ENCODE data around the gene UCK2.

Gene UCK2

DNA sequence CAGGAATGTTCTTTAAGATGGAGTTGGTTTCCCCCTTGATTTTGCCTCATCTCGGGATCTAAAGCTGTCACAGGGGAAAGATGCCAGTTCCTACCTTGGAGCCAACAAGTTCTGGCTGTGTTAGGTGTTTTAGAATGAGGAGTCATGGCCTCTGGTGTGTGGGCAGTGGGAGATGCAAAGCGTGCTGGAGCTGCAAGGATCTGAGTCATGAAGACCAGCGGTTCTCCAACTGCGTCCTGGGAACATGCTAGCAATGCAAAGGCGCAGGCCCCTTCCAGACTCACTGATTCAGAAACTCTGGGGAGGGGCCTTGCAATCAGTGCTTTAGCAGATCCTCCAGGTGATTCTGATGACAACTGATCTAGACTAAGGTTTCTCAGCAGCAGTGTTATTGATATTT is 109.1 kb downstream of the UCK2 start:
- H3K4me2 ChIP-seq (ENCODE audit: low read length) = no peak overlapping the region
- no peak overlapping the region for H3K4me3 ChIP-seq (ENCODE audit: low read depth, low read length, poor library complexity, severe bottlenecking)
- H3F3A ChIP-seq (ENCODE audit: insufficient read depth, low read length) = no peaks in the 10 kb centered on the region
- no peaks in the 10 kb centered on the region for H3K9me2 ChIP-seq (ENCODE audit: low read depth, low read length)
- no peaks in the 10 kb centered on the region for H4K20me1 ChIP-seq (ENCODE audit: insufficient read depth, low read length)
- H3K79me2 ChIP-seq (ENCODE audit: insufficient read depth, low read length) = no peaks in the 10 kb centered on the region
- no peak overlapping the region for H3K9ac ChIP-seq (ENCODE audit: low read length)
- H3K27ac ChIP-seq (ENCODE audit: low read depth, low read length, poor library complexity, severe bottlenecking) = no peak overlapping the region
- H3K4me1 ChIP-seq (ENCODE audit: insufficient read depth, low read length, severe bottlenecking) = peaks cover 28% of the 10 kb centered on the region
- no peaks in the 10 kb centered on the region for H3K36me3 ChIP-seq (ENCODE audit: insufficient read depth, low read length)
- H3K27me3 ChIP-seq (ENCODE audit: insufficient read depth, low read length) = no peaks in the 10 kb centered on the region; the same call in 1 of the 2 replicates
- H2AFZ ChIP-seq (ENCODE audit: low read length) = no peak overlapping the region
- no peaks in the 10 kb centered on the region for H3K9me3 ChIP-seq (ENCODE audit: low read length)
- TF ChIP-seq, protein P1, sequence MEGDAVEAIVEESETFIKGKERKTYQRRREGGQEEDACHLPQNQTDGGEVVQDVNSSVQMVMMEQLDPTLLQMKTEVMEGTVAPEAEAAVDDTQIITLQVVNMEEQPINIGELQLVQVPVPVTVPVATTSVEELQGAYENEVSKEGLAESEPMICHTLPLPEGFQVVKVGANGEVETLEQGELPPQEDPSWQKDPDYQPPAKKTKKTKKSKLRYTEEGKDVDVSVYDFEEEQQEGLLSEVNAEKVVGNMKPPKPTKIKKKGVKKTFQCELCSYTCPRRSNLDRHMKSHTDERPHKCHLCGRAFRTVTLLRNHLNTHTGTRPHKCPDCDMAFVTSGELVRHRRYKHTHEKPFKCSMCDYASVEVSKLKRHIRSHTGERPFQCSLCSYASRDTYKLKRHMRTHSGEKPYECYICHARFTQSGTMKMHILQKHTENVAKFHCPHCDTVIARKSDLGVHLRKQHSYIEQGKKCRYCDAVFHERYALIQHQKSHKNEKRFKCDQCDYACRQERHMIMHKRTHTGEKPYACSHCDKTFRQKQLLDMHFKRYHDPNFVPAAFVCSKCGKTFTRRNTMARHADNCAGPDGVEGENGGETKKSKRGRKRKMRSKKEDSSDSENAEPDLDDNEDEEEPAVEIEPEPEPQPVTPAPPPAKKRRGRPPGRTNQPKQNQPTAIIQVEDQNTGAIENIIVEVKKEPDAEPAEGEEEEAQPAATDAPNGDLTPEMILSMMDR (IDR thresholded peaks at IDR 0.05; ENCODE audit: low read length) = no peak
- no peak for TF ChIP-seq EZH2 (IDR thresholded peaks at IDR 0.05; ENCODE audit: borderline replicate concordance, low read length)

DNA sequence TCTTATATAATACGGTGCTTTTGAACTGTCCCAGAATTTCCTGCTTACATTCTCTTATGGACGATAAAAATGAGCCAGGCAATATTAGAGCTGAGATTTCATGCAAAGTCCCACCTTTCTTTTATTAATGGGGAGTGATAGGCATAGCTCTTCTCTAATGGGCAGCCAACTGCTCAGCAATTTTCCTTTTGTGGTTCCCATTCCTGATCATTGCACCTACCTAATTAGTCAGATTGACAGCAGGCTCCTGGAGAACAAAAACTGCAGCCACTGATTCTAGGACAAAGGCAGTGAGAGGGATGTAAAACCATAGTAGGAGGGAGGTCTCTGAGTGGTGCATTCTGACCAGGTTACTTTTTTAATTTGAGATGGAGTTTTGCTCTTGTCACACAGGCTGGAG is 110.4 kb downstream of the UCK2 start:
- Histone ChIP-seq H3K36me3 (ENCODE audit: insufficient read depth, low read length) (no peaks in the 10 kb centered on the region), H3K79me2 (ENCODE audit: insufficient read depth, low read length) (no peaks in the 10 kb centered on the region), H4K20me1 (ENCODE audit: insufficient read depth, low read length) (no peaks in the 10 kb centered on the region), H3K4me2 (ENCODE audit: low read length) (no peak overlapping the region), H3K4me3 (ENCODE audit: low read depth, low read length, poor library complexity, severe bottlenecking) (no peak overlapping the region), H3K9ac (ENCODE audit: low read length) (no peak overlapping the region), H3K4me1 (ENCODE audit: insufficient read depth, low read length, severe bottlenecking) (peaks cover 20% of the 10 kb centered on the region), H3K27me3 (ENCODE audit: insufficient read depth, low read length) (no peaks in the 10 kb centered on the region; the same call in 1 of the 2 replicates), H3K9me2 (ENCODE audit: low read depth, low read length) (no peaks in the 10 kb centered on the region), H3F3A (ENCODE audit: insufficient read depth, low read length) (no peaks in the 10 kb centered on the region), H2AFZ (ENCODE audit: low read length) (no peak overlapping the region), H3K27ac (ENCODE audit: low read depth, low read length, poor library complexity, severe bottlenecking) (no peak overlapping the region), H3K9me3 (ENCODE audit: low read length) (no peaks in the 10 kb centered on the region)
- TF ChIP-seq, protein P1 (IDR thresholded peaks at IDR 0.05; ENCODE audit: low read length) = no peak
- no peak for TF ChIP-seq EZH2 (IDR thresholded peaks at IDR 0.05; ENCODE audit: borderline replicate concordance, low read length)

DNA sequence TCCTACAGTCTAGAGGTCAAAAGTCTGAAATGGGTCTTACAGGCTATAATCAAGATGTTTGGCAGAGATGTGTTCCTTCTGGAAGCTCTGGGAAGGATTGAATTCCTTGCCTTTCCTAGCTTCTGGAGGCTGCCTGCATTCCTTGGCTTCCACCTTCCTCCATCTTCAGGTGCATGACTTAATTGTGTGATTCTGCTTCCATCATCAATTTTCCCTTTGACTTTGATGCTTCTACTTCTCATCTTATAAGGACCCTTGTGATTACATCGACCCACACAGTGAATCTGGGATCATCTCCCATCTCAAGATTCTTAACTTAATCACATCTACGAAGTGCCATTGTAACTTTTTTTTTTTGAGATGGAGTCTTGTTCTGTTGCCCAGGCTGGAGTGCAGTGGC is 111.4 kb downstream of the UCK2 start:
- no peak overlapping the region for H3K4me2 ChIP-seq (ENCODE audit: low read length)
- H4K20me1 ChIP-seq (ENCODE audit: insufficient read depth, low read length) = no peaks in the 10 kb centered on the region
- no peak overlapping the region for H3K9ac ChIP-seq (ENCODE audit: low read length)
- no peaks in the 10 kb centered on the region for H3K9me2 ChIP-seq (ENCODE audit: low read depth, low read length)
- no peaks in the 10 kb centered on the region for H3K79me2 ChIP-seq (ENCODE audit: insufficient read depth, low read length)
- peaks cover 15% of the 10 kb centered on the region for H3K4me1 ChIP-seq (ENCODE audit: insufficient read depth, low read length, severe bottlenecking)
- no peaks in the 10 kb centered on the region for H3F3A ChIP-seq (ENCODE audit: insufficient read depth, low read length)
- no peak overlapping the region for H3K27ac ChIP-seq (ENCODE audit: low read depth, low read length, poor library complexity, severe bottlenecking)
- H3K4me3 ChIP-seq (ENCODE audit: low read depth, low read length, poor library complexity, severe bottlenecking) = no peak overlapping the region
- no peaks in the 10 kb centered on the region; the same call in 1 of the 2 replicates for H3K27me3 ChIP-seq (ENCODE audit: insufficient read depth, low read length)
- no peaks in the 10 kb centered on the region for H3K36me3 ChIP-seq (ENCODE audit: insufficient read depth, low read length)
- H2AFZ ChIP-seq (ENCODE audit: low read length) = no peak overlapping the region
- no peaks in the 10 kb centered on the region for H3K9me3 ChIP-seq (ENCODE audit: low read length)
- TF ChIP-seq EZH2 (IDR thresholded peaks at IDR 0.05; ENCODE audit: borderline replicate concordance, low read length) = no peak
- TF ChIP-seq, protein P1 (IDR thresholded peaks at IDR 0.05; ENCODE audit: low read length) = no peak
